Endothelial cell (in vitro differentiated cells): ENCODE measurements around the gene LRWD1. TPM values are rescaled to one million over a fixed set of nuclear protein-coding genes. Genes with fewer than 3 reads are reported as not detected.

Source experiments
- DNase-seq: peaks from one replicate; pipeline ENCODE4 v3.0.0; 2021; ENCODE audit warnings: low spot score
- H3K27ac Mint-ChIP-seq: one replicate; pipeline ENCODE4 v1.8.0; 2021; ENCODE audit warnings: mixed read lengths, inconsistent platforms; ENCODE audit not compliant: unreplicated experiment
- H3K27me3 Mint-ChIP-seq: one replicate; pipeline ENCODE4 v1.8.0; 2021; ENCODE audit warnings: mild to moderate bottlenecking, moderate library complexity, mixed read lengths, inconsistent platforms; ENCODE audit not compliant: unreplicated experiment
- H3K36me3 Mint-ChIP-seq: one replicate; pipeline ENCODE4 v1.8.0; 2021; ENCODE audit warnings: mild to moderate bottlenecking, low read depth, mixed read lengths, inconsistent platforms; ENCODE audit not compliant: unreplicated experiment
- H3K4me1 Mint-ChIP-seq: one replicate; pipeline ENCODE4 v1.8.0; 2021; ENCODE audit warnings: mild to moderate bottlenecking, mixed read lengths, inconsistent platforms; ENCODE audit not compliant: unreplicated experiment
- H3K4me3 Mint-ChIP-seq: one replicate; pipeline ENCODE4 v1.8.0; 2021; ENCODE audit warnings: mild to moderate bottlenecking, mixed read lengths, inconsistent platforms; ENCODE audit not compliant: unreplicated experiment
- H3K9me3 Mint-ChIP-seq: one replicate; pipeline ENCODE4 v1.8.0; 2021; ENCODE audit warnings: mixed read lengths, inconsistent platforms; ENCODE audit not compliant: unreplicated experiment
- total RNA-seq: library from RNA; stranded (reverse); fragmentation: NEBNext Ultra II Directional; extraction: Animal tissue kit (Norgen Biotek cat#: 25700); gene quantifications from one replicate; pipeline ENCODE4 v1.2.1, GENCODE V29; 2021; ENCODE audit not compliant: unreplicated experiment
- TF ChIP-seq, protein P1 (sequence below): fragments of 200-600 bp; sonication (generic); IDR thresholded peaks from one replicate; pipeline ENCODE4 v1.5.0; 2021; ENCODE audit warnings: antibody characterized with exemption; ENCODE audit not compliant: unreplicated experiment

The LRWD1 gene
- total RNA-seq, 1 donor from 2014 or later = 30.3 TPM

DNA sequence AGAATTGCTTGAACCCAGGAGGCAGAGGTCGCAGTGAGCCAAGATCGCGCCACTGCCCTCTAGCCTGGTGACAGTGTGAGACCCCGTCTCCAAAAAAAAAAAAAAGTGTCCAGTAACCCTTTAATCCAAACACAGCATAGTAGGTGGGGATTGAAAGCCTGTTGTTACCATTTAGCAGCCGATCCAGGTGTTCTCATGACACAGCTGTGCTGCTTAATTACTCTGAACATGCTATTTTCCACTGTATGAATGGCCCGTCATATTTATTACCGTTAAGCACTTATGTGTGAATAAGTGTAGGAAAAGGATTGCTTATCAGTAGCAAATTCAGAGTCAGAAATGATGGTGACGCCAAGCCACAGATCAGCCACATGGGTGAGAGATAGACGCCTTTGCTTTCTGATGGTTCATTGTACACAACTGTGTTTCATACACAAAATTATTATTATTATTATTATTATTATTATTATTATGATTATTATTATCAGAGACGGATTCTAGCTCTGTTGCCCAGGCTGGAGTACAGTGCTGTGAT is 43.0 kb upstream of the LRWD1 start:
- peaks cover 8% of the 10 kb centered on the region for H3K27me3 Mint-ChIP-seq
- no peak for DNase-seq
- peaks cover 6% of the 10 kb centered on the region for H3K4me1 Mint-ChIP-seq
- H3K9me3 Mint-ChIP-seq = no peaks in the 10 kb centered on the region
- no peak overlapping the region for H3K27ac Mint-ChIP-seq
- H3K4me3 Mint-ChIP-seq = no peak overlapping the region
- TF ChIP-seq, protein P1, sequence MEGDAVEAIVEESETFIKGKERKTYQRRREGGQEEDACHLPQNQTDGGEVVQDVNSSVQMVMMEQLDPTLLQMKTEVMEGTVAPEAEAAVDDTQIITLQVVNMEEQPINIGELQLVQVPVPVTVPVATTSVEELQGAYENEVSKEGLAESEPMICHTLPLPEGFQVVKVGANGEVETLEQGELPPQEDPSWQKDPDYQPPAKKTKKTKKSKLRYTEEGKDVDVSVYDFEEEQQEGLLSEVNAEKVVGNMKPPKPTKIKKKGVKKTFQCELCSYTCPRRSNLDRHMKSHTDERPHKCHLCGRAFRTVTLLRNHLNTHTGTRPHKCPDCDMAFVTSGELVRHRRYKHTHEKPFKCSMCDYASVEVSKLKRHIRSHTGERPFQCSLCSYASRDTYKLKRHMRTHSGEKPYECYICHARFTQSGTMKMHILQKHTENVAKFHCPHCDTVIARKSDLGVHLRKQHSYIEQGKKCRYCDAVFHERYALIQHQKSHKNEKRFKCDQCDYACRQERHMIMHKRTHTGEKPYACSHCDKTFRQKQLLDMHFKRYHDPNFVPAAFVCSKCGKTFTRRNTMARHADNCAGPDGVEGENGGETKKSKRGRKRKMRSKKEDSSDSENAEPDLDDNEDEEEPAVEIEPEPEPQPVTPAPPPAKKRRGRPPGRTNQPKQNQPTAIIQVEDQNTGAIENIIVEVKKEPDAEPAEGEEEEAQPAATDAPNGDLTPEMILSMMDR = no peak
- peaks cover 37% of the 10 kb centered on the region for H3K36me3 Mint-ChIP-seq

DNA sequence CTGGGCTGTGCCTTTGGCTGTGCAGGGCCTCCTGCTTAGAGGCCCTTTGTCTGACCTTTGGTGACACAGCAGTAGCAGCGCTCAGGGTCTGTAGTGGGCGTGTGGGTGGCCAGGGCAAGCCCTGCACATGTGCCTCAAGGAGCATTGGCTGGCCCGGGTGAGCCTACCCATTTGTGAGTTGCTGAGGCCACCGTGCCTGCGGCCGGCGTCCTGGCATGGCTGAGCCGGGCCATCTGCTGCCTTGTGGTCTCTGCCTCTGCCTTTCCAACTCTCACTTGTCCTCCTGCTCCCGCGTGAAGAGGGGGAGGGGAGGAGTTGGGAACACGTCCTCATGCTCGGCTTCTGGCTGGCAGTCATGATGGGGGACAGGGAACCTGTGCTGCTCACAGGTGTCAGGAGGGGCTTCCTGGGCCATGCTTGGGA is 40.6 kb upstream of the LRWD1 start:
- no peak for DNase-seq
- Mint-ChIP-seq H3K4me1 (peaks cover 6% of the 10 kb centered on the region), H3K4me3 (no peak overlapping the region), H3K27ac (no peak overlapping the region), H3K9me3 (no peaks in the 10 kb centered on the region), H3K36me3 (peaks cover 31% of the 10 kb centered on the region), H3K27me3 (peaks cover 9% of the 10 kb centered on the region)
- TF ChIP-seq, protein P1 = no peak

DNA sequence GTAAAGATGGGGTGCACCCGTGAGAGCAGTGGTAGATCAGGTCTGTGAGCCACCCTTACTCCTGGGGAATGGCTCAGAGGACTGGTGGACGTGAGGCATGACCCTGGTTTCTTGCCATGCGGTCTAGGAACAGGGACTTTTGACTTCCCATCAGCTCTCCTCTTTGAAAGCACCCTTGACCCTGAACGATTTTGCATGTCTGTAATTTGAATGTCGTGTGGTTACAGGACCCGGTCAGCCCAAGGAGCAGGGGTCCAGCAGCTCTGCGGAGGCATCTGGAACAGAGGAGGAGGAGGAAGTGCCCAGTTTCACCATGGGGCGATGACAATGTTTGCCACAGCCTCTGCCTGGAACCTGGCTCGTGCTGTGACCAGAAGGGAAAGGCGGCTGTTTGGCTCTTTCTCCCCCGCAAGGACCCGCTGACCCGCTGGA is 40.0 kb upstream of the LRWD1 start:
- H3K27me3 Mint-ChIP-seq = peaks cover 14% of the 10 kb centered on the region
- TF ChIP-seq, protein P1 = no peak
- H3K4me1 Mint-ChIP-seq = peaks cover 9% of the 10 kb centered on the region
- H3K9me3 Mint-ChIP-seq = no peaks in the 10 kb centered on the region
- no peak for DNase-seq
- H3K4me3 Mint-ChIP-seq = peak overlapping the region; percentile 80
- H3K36me3 Mint-ChIP-seq = peaks cover 31% of the 10 kb centered on the region
- H3K27ac Mint-ChIP-seq = peak overlapping the region; percentile 11

DNA sequence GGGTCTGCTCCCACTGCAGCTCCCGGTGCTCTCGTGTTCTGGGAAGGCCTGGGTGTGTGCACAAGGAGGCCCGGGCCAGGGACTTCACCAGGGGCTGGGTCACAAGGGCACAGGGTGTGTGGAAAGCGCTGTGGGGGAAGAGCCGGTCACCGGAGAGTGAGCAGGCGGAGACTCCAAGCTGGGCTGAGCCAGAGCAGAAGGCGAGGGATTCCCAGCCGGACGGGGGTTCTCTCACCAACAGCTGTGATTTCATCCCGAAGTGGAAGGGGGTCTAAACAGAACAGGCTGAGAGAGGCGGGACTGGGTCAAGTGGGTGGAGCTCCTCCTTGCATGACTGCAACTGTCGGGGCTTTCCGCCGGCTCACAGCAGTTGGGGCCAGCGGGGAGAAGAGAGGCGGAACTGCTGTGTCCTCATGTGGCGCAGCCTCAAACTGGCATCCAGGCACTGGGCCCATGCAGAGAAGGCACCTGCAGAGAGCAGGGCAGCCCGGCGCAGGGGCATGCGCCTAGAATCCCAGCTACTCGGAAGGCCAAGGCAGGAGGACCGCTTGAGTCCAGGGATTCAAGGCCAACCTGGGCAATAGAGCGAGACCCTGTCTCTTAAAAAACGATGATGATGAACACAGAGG is 39.0 kb upstream of the LRWD1 start:
- peaks cover 7% of the 10 kb centered on the region for H3K4me1 Mint-ChIP-seq
- H3K36me3 Mint-ChIP-seq = peaks cover 26% of the 10 kb centered on the region
- TF ChIP-seq, protein P1 = no peak
- no peak for DNase-seq
- peaks cover 13% of the 10 kb centered on the region for H3K27me3 Mint-ChIP-seq
- H3K4me3 Mint-ChIP-seq = no peak overlapping the region
- no peaks in the 10 kb centered on the region for H3K9me3 Mint-ChIP-seq
- H3K27ac Mint-ChIP-seq = no peak overlapping the region

DNA sequence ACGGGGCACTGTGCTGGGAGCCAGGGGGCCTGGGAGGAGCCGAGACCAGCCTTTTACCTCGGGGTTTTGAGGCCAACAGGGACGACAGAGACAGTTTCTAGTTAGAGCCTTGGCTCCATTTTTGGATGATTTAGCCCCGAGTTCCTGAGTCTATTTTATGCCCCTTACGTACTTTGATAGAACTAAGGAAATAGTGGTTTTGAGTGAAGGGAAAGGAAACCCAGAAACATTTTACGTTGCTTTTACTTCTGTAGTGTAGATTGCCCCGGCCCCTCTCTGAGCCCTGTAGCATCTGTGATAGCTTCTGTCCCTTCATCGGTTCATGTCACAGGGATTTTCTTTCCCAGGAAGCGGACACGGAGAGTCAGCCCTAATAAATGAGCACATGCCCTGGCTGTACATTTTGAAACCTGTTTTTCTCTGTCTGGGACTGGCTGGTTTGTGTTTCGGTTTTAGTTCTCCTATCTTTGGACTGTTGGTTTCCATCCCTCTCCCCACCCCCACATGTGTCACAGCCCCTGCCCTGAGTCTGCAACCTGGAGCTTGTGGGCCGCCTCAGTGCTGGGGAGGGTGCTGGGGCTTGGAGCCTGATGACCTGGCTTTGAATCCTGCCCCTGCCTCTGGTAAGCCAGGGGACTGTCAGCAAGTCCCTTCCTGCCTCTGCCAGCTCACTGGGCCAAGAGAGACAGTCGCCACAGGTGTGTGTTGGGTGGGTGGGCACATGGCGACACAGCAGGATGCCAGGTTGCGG is 38.3 kb upstream of the LRWD1 start:
- no peaks in the 10 kb centered on the region for H3K9me3 Mint-ChIP-seq
- H3K36me3 Mint-ChIP-seq = peaks cover 23% of the 10 kb centered on the region
- H3K4me1 Mint-ChIP-seq = peaks cover 6% of the 10 kb centered on the region
- TF ChIP-seq, protein P1 = no peak
- DNase-seq = no peak
- H3K4me3 Mint-ChIP-seq = no peak overlapping the region
- no peak overlapping the region for H3K27ac Mint-ChIP-seq
- H3K27me3 Mint-ChIP-seq = peaks cover 8% of the 10 kb centered on the region
